T-helper 2 cell treated with Interferon-gamma antibody and Interleukin-4, amounts not matched to agents 5 μg/mL and 100 μg/mL, for 36 hours (primary cell): ENCODE data around the gene BCL2L11.
A peak's percentile ranks its signal among the peaks of the same experiment; 100 is the strongest.

Experiments used
- DNase-seq: peaks from one replicate; pipeline ENCODE4 v3.0.0; 2021; ENCODE audit warnings: low spot score
- H3K27ac Mint-ChIP-seq: one replicate; pipeline ENCODE4 v1.8.0; 2021; ENCODE audit warnings: mild to moderate bottlenecking, mixed read lengths
- H3K27me3 Mint-ChIP-seq: one replicate; pipeline ENCODE4 v1.8.0; 2021; ENCODE audit warnings: low read depth, mixed read lengths
- H3K36me3 Mint-ChIP-seq: one replicate; pipeline ENCODE4 v1.8.0; 2021; ENCODE audit warnings: low read depth, mixed read lengths
- H3K4me1 Mint-ChIP-seq: one replicate; pipeline ENCODE4 v1.8.0; 2021; ENCODE audit warnings: low read depth, mixed read lengths
- H3K4me3 Mint-ChIP-seq: one replicate; pipeline ENCODE4 v1.8.0; 2022; ENCODE audit warnings: mild to moderate bottlenecking, moderate library complexity, mixed read lengths
- H3K9me3 Mint-ChIP-seq: one replicate; pipeline ENCODE4 v1.8.0; 2021; ENCODE audit warnings: mixed read lengths

The BCL2L11 gene

DNA sequence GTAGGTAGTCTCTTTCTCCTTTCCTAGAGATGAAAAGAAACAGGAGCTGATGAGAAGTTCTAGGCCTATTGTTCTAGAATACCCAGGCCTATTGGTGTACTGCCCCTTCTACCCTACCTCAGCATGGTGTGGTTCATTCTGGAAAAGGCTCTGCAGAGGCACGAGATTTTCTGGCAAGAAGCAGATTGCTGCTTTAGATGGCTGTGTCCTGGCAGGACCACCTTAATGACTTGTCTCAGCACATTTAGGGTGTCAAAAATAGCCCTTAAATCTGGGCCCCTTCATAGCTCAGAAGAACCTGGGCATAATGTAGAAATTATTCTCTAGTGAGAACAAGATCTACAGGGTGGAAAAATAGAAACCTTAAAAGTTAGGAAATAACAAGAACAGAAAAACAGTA lies 87.9 kb downstream of the BCL2L11 start:
- DNase-seq, result no peak
- Mint-ChIP-seq H3K9me3 (peaks cover 19% of the 10 kb centered on the region), H3K27me3 (peaks cover 2% of the 10 kb centered on the region), H3K36me3 (peaks cover 8% of the 10 kb centered on the region), H3K27ac (no peak overlapping the region), H3K4me1 (peaks cover 6% of the 10 kb centered on the region), H3K4me3 (no peak overlapping the region)

DNA sequence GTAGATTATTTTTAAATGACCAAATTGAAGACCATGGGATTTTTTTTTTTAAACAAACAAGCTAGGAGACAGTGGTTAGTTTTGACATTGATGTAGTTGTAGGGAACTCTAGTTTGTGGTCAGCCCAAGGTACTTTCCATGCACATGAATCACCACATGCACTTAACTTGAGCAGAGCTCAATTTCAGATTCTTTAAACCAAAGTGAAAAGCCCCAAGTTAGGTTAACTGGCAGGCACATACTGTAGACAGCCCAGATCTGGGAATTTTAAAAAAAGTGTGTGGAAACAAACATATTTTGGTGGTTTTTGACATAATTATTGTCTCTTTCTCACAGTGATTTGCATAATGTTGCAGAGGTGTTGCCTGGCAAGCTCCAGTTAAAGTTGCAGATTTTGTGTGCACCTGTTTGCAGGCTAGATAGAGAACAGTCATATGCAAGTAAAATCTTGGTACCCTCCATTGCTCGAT lies 88.4 kb downstream of the BCL2L11 start:
- Mint-ChIP-seq H3K27me3 (peaks cover 2% of the 10 kb centered on the region), H3K4me1 (peaks cover 6% of the 10 kb centered on the region), H3K36me3 (peaks cover 8% of the 10 kb centered on the region), H3K9me3 (peaks cover 24% of the 10 kb centered on the region), H3K27ac (no peak overlapping the region), H3K4me3 (no peak overlapping the region)
- DNase-seq, result peak; percentile 67

DNA sequence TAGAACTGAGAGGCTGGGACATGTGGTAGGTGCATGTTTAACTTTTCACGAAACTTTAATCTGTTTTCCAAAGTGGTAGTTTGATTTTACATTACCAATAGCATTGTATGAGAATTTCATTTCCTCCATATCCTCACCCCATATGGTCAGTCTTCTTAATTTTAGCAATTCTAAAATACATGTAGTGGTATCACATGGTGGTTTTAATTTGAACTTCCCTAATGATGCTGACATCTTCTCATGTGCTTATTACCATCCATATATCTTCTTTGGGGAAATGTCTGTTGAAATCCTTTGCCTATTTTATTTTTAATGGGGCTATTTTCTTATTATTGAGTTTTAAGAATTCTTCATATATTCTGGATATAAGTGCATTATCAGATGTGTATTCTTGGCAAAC lies 89.3 kb downstream of the BCL2L11 start:
- Mint-ChIP-seq H3K36me3 (peaks cover 13% of the 10 kb centered on the region), H3K4me1 (peaks cover 6% of the 10 kb centered on the region), H3K9me3 (peaks cover 33% of the 10 kb centered on the region), H3K27ac (no peak overlapping the region), H3K4me3 (no peak overlapping the region), H3K27me3 (peaks cover 2% of the 10 kb centered on the region)
- DNase-seq, result no peak

DNA sequence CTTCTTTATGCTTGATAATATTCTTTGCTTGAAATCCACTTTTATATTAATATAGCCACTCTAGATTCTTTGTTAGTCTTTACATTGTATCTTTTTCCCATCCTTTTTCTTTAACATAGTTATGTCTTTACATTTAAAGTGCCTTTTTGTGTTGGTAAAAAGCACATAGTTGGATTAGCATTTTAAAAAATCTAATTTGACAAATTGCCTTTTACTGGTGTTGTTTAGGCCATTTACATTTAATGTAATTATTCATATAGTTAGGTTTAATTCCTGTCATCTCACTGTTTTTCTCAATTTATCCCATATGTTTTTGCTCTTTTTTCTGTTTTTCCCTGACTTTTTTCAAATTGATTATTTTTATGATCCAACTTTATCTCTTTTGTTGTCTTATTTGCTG lies 93.2 kb downstream of the BCL2L11 start:
- H3K4me1 Mint-ChIP-seq, result peaks cover 4% of the 10 kb centered on the region
- H3K9me3 Mint-ChIP-seq, result peaks cover 44% of the 10 kb centered on the region
- H3K27ac Mint-ChIP-seq, result no peak overlapping the region
- no peak overlapping the region for H3K4me3 Mint-ChIP-seq
- DNase-seq, result no peak
- peaks cover 2% of the 10 kb centered on the region for H3K27me3 Mint-ChIP-seq
- peaks cover 15% of the 10 kb centered on the region for H3K36me3 Mint-ChIP-seq

DNA sequence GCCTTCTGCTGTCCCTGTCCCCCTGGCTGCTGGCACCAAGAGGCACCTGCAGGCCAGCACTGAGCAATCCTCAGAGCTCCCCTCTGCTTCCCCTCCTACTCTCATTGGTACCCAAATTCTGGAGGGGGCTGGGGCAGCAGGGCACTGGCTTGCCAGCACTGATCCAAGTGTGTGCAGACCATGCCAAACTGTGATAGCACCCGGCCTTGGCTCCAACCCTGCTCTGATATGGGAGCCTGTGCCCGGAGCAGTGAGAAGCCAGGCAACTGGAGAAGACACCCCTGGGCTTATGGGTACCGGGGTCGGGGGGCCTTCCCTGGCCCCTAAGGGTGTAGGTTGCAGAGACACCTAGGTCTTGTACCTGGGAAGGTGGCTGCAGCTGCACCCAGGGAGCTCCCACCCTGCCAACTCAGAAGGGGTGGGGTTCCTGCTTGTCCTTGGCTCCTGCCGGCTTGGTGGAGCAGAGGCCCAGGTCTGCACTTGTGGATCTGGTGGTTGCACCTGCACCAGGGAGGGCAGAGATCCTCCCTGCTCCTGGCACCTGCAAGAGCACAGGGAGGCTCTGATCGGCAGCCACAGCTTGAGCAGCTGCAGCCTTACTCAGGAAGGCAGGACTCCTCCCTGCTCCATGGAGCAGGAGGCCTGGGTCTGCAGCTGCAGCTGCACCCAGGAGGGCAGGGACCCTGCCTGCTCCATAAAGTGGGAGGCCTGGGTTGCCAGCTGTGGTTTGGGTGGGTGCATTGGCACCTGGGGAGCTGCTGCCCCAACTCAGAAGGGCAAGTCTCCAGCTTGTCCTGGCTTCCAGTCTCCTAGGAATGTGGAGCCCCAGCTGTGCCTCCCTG lies 96.3 kb downstream of the BCL2L11 start:
- Mint-ChIP-seq H3K9me3 (peaks cover 39% of the 10 kb centered on the region), H3K4me1 (no peaks in the 10 kb centered on the region), H3K27me3 (peaks cover 12% of the 10 kb centered on the region), H3K36me3 (peaks cover 10% of the 10 kb centered on the region), H3K27ac (no peak overlapping the region), H3K4me3 (no peak overlapping the region)
- no peak for DNase-seq
